NCI-H1417 treated with DMSO at 0.1 percent for 48 hours (cell line): ENCODE results near the gene SGMS1.
"Not testable (repeated sequence)": the region's sequence is repeated elsewhere in the genome, so short reads cannot be mapped to it uniquely, and the experiment has no call there.

Experiments used
- DNase-seq: peaks from one replicate; lab custom pipeline; 2025; lab: John Stamatoyannopoulos, UW

SGMS1 gene

DNA sequence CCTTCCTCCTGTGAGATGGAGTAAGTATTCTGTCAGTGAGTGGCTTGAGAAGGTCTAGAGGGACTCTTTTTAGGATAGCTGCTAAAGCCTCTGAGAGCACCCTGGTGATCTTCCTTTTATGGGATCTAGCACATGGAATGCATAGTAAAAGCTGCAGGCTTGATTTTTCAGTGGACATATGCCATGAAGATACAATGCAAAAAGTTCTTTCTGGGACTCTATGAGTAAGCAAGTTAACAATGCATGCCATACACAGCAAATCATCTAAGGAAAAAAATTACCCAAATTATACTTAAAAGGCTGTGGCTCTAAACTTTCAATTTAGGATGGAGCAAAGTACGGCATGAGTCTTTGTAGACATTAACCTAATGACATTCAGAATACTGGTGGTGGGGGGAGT lies 154.5 kb downstream of the SGMS1 start:
- no peak for DNase-seq

DNA sequence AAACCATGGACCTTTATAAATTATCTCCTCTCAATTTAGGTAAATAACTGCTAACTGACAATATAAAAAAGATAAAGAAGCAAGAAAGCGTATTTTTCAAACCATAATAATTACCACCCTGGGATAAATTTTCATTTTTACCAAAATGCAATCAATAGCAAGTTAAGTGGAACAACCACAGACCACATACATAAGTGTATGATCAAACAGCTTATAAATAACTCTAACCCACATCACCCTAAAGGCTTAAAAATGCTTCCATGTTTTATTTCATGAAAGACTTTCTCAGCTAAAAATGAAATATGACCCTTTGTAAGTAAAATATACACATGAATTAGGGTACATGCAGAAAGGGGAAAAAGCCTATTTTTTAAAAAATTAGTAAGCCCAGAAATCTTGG lies 156.5 kb downstream of the SGMS1 start:
- DNase-seq: no peak

DNA sequence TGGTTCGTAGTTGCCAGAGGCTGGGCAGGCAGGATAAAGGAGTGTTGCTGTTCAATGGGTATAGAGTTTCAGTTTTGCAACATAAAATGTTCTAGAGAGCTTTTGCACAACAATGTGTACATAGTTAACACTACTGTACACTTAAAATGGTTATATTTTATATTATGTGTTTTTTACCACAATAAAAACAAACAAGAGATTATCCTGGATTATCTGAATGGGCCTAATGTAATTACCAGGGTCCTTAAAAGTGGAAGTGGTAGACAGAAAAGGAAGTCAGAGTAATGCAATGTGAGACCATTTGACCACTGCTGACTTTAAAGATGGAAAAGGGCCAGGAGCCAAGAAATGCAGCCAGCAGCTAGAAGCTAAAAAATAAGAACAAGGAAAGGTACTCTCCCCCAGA lies 159.7 kb downstream of the SGMS1 start:
- DNase-seq: no peak

DNA sequence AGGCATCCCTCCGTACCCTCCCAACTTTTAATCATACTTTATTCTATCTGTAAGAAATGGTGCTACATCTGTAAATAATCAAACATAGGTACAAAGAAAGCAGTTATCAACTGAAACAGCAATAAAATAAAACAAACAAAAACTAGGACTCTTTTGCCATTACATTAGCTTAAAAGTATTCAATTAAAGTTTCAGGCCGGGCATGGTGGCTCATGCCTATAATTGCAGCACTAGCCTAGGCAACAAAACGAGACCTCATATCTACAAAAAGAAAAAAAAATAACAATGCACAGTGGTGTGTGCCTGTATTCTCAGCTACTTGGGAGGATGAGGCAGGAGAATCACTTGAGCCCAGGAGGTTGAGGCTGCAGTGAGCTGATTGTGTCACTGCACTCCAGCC lies 161.9 kb downstream of the SGMS1 start:
- no peak for DNase-seq

DNA sequence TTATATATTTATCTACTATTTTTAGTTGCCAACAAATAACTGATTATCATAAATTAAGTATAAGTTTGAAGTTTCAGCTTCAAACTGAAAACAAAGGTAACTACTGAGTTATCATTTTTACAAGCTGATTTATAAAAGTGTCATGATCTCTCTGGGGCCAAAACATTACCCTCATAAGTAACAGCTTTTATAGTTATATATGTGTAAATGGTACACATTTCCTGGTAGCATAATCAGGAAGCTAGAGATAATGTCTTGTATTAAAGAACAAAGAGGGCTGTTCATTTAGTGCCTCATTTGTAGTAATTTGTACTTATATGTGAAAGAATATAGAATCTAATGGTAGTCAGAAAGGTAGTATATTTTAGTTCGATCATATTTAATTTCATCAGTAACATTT lies 162.6 kb downstream of the SGMS1 start:
- DNase-seq: no peak

DNA sequence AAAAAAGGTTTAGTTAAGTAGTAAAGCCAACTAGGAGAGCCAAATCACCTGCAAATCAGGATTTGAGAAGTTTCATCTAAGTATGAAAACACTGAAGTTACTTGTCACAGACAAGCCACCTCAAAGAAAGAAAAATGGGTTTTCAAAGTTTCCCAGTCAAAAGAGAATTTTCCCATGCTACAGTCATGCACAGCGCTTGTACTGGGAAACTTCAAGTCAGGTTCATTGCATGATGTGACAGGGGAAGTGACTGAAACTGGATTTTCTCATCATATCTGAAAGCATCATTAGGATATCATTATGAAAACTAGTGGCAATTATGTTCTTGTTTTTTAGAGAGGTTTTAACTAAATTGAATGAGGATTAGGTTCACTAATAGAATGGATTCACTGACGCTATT lies 167.0 kb downstream of the SGMS1 start:
- DNase-seq: no peak

DNA sequence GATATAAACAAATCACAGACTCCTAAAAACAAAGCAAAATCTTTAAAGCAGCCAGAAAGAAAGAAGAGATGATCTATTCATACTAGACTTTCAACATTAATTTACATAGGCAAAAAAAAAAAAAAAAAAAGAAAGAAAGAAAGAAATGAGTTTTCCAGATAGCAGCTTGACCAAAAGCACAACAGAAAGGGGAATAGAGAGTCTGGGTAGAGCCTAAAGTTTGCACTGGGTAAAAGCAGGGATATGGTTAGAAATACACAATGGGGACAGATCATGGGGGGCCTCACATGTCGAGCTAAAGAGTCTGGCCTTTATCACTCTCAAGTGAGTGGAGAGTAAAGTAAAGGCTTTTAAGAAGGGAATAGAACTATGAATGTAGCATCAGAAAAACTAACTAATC lies 169.8 kb downstream of the SGMS1 start:
- no peak for DNase-seq

DNA sequence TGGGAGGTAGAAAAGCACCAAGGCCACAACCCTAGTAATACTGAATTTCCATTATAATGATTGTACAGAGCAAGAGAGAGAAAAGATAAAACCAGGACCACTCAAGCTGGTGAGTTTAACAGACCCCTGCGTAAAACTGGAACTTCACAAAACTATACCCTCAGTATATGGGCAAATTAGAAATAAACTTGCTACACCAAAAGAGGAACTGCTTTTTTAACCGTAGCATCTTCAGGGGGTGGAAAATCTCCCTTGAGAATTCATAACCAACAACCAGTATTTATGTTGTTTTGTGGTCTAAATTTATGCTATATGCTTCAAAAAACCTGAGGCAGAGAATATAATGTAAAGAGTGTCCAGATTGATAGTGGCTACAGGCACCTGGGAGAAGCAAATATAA lies 171.2 kb downstream of the SGMS1 start:
- DNase-seq: no peak

DNA sequence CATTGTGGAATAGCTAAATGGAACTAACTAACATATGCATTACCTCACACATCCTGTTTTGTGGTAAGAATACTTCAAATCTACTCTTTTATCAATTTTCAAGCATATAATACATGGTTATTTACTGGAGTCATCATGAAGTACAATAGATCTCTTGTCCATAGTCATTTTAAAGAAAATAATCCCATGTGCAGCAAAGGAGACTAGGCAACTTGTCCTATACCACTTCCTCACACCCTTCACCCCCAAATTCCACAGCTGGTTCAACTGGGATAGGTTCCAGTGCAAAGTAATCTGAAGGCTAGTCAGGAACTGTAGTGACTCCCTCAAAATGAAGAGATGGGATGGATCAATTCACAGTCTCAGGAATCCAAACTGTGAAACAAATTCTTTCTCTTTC lies 176.1 kb downstream of the SGMS1 start:
- no peak for DNase-seq

DNA sequence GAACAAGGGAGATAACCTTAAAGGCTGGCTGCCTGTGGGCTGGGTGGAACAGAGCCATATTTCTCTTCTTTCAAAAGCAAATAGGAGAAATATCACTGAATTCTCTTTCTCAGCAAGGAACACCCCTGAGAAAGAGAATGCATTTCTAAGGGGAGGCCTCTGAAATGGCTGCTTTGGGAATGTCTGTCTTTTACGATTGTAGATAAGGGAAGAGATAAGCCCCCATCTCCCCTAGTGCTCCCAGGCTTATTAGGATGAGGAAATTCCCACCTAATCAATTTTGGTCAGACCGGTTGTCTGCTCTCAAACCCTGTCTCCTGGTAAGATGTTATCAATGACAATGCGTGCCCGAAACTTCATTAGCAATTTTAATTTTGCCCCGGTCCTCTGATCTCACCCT lies 178.0 kb downstream of the SGMS1 start:
- not testable (repeated sequence) for DNase-seq

DNA sequence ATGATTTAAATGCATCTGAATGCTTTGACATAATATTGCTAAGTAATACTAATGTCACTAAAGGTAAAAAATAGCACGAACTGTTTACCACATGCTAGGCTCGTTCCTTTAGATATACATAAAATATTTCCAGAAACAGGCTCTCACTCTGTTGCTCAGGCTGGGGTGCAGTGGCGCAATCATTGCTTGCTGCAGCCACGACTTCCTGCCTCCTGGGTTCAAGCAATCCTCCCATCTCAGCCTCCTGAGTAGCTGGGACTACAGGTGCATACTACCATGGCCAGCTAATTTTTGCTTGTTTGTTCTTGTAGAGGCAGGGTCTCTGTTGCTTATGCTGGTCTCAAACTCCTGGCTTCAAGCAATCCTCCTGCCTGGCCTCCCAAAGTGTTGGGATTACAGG lies 183.3 kb downstream of the SGMS1 start:
- DNase-seq: no peak

DNA sequence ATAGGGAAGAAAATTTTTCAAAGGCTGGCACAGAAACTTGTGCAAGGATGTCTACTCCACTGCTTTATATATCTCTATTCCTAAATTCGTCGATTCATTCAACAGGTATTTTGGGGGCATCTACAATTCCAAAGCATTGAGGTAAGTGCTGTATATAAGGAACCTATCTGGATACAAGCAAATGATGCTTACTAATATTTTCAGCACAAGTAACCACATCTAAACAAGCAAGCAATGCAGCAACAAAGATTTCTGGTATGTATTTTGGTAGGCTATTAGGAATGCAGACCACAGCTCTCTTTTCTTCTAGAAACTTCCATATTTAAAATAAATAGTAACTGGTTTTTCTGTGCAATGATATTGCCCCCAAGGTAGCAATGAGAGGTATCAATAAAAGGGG lies 183.9 kb downstream of the SGMS1 start:
- DNase-seq: no peak

DNA sequence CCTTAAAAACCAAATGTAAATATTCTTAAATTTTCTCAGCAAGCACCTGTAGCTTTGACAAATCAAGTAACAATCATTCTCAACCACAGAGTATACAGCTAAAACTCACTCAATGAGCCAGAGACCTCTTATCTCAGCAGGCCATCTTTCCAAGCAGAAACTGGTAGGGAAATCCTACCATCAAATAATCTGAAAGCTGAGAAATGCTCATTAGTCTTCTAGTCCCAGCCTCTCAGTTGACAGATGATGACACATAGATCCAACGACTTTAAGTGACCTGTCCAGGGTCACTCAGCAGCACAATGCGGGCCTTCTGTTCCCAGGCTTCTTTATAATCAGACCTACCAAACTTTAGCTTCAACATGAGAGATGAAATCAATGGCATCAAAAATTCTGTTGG lies 184.6 kb downstream of the SGMS1 start:
- no peak for DNase-seq

DNA sequence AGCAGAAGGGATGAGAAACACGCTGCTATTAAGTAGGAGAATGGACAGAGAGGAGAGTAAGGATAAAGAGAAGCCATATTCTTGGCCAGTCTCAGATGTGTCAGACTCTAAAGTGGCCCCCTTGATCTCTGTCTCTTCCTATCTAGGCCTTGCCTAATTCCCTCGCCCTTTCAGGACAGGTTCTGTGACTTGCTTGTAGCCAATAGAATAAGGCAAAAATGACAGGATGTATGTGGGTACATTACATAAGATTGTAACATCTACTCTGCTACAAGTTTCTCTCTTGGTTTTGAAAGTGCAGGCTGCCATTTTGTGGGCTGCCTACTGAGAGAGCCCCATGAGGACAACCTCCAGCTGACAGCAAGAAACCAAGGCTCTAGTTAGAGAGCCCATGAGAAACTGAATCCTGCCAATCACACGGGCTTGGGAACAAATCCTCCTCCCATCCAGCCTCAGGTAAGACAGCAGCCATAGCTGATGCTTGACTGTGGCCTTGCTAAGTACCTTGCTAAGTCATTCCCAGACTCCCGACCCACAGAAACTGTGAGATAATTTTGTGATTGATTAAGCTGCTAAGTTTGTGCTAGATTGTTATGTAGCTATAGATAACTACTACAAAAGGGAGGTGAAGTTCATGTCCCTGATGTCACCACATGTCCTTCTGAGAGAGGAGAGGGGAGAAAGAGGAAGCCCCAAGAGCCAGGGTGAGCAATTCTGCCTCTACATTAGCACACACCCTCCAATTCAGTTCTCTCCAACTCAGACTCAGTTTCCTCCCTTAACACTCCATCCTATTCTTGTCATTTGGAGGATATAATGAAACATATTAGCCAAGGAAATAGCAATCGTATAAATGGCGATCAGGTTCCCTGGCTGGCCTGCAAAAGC lies 185.5 kb downstream of the SGMS1 start:
- no peak for DNase-seq

DNA sequence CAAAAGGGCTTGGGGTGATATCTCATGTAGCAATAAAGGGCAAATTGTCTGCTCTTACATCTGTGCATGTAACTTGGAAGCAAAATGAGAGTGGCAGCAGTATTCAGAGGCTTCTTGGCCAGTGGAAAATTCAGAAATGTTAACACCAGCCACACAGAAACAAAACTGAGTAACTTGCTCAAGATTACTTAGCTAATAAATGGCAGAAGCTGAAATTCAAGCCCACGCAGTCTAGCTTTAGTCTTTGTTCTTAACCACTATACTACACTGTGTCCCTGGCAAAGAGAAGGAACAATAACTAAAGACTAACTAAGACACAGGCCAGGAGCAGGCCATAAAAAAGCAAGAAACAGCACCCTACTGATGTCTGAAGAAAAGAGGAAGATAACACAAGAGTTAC lies 186.5 kb downstream of the SGMS1 start:
- DNase-seq: no peak

DNA sequence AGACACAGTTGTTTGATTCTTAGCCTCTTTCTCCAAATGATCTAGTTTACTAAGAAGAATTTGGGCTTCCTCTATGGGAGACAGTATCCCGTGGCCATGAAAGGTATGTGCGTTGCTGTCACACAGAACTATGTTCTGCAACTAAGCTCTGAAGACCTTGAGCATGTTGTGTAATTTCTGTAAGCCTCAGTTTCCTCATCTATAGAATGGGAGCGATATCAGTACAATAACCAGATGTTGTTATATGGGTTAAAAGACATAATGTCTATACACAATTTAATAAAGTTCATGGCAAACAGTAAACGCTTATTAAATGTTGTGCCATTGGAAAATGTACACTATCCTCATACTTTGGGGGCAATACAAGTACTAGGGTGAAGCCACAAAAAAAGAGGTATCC lies 187.0 kb downstream of the SGMS1 start:
- no peak for DNase-seq

DNA sequence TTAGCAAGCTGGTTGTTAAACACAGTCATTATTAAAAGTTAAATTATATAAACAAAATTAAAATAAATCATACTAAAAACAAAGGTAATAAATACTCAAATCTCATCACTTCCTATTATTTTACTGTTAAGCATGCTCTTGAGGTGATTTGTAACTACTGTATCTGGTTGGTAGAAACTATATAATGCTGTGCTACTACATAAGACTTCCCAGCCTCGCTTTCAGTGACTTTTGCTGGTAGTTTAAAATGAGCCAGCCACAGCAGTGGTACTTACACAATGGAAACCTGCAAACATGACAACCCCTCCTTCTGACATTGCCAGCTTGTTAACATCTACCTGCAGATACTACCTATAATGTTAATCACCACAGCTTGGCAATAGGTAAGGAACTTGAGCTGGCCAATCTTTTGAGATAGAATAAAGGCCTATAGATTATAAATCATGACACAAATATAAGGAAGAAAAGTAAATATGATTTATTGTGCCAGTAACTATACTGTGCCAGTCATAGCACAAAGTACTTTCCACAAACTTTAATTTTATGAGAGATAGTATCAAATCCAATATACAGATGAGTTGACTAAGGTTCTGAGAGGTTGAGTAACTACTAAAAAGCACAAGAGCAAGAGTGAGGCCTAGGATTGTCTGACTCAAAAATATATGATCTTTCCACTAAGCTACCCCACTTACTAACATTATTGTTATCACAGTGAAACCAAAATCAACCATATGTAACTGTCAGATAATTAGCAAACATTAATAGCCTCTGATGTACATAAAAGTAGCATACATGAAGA lies 191.3 kb downstream of the SGMS1 start:
- no peak for DNase-seq

DNA sequence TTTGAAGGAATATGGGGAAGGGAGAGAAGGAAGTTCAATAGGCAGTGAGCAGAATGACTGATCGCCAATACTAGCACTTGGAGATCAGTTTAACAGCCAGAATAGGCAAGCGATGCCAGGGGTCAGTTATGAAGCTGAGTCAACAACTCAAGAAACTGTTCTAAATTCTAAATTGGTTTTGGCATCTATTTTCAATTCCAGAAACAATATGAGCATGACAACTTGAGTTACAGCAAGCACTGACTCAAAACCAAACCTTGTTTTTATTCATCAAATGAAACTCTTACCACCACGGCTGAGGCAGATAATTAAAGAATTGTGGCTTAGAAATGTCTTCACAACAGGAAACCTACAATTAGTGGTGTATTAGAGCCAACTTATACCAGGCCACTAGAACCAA lies 192.0 kb downstream of the SGMS1 start:
- DNase-seq: no peak

DNA sequence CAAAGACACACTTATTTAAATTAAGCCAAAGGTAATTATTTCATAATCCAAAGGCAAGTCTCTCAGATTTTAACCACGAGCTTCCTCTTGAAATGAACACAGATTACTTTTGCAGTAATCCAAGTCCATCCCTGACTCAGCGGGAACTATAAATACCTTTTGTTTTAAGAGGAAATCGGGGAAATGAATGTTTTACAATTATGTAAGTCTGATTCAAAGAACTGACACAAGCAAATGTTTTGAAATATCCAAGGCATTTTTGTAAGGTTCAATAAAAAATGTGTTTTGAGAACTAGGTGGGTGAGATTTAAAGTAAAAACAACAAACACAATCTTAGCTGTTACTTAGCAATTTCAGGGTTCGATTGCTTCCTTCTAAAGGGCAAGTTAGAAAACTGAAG lies 192.6 kb downstream of the SGMS1 start:
- no peak for DNase-seq

DNA sequence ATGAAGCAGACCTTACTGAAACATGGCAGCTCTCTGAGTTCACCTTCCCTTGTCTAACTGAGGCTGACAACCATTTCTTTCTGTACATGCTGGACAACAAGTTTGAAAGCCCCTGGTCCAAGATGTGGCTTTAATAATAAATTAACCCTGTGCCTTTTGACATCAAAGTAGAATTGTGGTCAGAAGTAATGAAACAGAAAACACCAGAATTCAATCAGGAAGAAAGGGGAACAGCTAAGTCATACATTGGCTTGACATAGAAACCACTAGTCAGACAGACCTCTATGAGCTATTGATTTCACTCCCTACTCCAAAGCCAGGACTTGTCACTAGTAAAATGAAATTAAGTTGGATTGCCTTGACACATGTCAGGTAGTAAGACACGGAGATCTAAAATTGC lies 197.3 kb downstream of the SGMS1 start:
- no peak for DNase-seq

DNA sequence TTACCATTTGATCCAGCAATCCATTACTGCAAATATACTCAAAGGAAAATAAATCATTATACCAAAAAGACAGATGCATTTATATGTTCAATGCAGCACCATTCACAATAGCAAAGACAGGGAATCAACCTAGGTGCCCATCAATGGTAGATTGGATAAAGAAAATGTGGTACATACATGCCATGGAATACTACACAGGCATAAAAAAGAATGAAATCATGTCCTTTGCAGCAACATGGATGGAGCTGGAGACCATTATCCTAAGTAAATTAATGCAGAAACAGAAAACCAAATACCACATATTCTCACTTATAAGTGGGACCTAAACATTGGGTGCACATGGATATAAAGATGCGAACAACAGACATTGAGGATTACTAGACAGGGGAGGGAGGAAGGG lies 198.5 kb downstream of the SGMS1 start:
- not testable (repeated sequence) for DNase-seq

DNA sequence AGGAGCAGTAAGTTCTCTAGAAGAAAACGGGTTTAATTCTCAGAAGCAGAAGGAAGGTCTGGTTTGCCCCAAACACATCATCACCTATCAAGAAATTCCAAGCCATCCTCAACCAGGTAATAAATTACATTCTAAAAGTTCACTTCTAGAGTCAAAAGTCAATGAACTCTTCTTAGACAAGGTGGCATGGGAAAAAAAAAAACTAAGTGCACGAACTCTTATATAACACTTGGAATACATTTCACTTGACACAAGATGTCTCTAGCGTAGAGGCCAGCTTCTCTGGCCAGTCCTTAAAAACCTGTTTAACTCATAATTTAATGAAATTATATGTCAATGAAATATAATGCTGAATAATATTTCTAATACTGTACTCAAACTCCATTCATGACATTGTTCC lies 200.3 kb downstream of the SGMS1 start:
- no peak for DNase-seq

DNA sequence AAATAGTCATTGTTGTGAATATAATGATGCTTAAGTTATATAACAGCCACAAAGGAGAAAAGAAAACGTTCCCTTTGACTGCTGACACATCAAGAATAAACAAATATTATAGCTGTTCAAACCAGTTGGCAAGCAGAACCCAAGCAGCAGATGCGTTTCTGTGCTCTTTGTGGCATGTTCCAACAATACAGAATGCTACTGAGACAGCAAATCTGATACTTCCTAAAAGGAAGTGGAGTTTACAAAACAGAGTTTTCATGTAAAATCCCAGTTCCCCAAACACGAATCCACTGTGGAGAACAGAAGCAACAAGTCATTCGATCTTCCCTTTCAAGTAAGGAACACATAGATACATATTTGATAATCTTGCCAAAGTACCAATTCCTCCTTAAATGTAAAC lies 201.5 kb downstream of the SGMS1 start:
- no peak for DNase-seq
